Peyer's patch (tissue), 4 donors: ENCODE data around the gene IL22RA1. TPM values are rescaled to one million over a fixed set of nuclear protein-coding genes. Genes with fewer than 3 reads are reported as not detected.
A peak's percentile ranks its signal among the peaks of the same experiment; 100 is the strongest.

Experiments used
- DNase-seq, 3 donors: peaks; one replicate each; pipeline ENCODE4 v3.0.0-alpha.2; 2017 to 2019
- H3K27ac ChIP-seq, 4 donors: fragments of 200-600 bp; sonication (generic); one replicate each; pipeline ENCODE4 v1.5.1; 2016 to 2019
- H3K27me3 ChIP-seq, 2 donors: fragments of 200-600 bp; sonication (generic); one replicate each; pipeline ENCODE4 v1.5.1; 2019
- H3K36me3 ChIP-seq, 3 donors: fragments of 200-600 bp; sonication (generic); one replicate each; pipeline ENCODE4 v1.5.1; 2016 to 2019
- H3K4me1 ChIP-seq, 4 donors: fragments of 200-600 bp; sonication (generic); one replicate each; pipeline ENCODE4 v1.5.1; 2016 to 2019
- H3K4me3 ChIP-seq, 4 donors: fragments of 200-600 bp; sonication (generic); 1 replicate in 3 of 4; 2 replicates in 1 of 4; pipeline ENCODE4 v1.5.1; 2016 to 2019; ENCODE audit warnings: mild to moderate bottlenecking in 1 of 4
- H3K9me3 ChIP-seq, 4 donors: fragments of 200-600 bp; sonication (generic); one replicate each; pipeline ENCODE4 v1.5.1; 2016 to 2019; ENCODE audit warnings: mild to moderate bottlenecking in 1 of 4
- CTCF ChIP-seq, 6 experiments: fragments of 450-650 bp in 4 of 6; fragments of 200-600 bp in 2 of 6; sonication (generic) in 1 of 6; IDR thresholded peaks; one replicate each; pipeline ENCODE4 v1.5.1; 2017 to 2019; ENCODE audit warnings: antibody characterized with exemption in 6 of 6, mild to moderate bottlenecking in 3 of 6, moderate library complexity in 1 of 6
- POLR2A ChIP-seq, 2 donors: fragments of 450-650 bp; IDR thresholded peaks; one replicate each; pipeline ENCODE4 v1.5.1; 2017; ENCODE audit warnings: antibody characterized with exemption in 2 of 2, mild to moderate bottlenecking in 2 of 2, moderate library complexity in 2 of 2
- total RNA-seq, 4 donors: library from RNA; depleted of rRNA; stranded (reverse); fragments of >200 nt; gene quantifications; one replicate each; pipeline ENCODE4 v1.1.0, GENCODE V29; 2016

The IL22RA1 gene
- total RNA-seq, 4 donors from 2014 or later, result 9.9 to 87.9 (median 74.5) TPM

GRCh38 chr1:24105368-24106160 lies 37.4 kb downstream of the IL22RA1 start:
- TF ChIP-seq POLR2A (IDR thresholded peaks at IDR 0.05) (peak in 1 of 2 donors; percentile 73), CTCF (IDR thresholded peaks at IDR 0.05) (no peak)
- Histone ChIP-seq H3K9me3 (no peaks in the 10 kb centered on the region), H3K27ac (peak overlapping the region in 2 of 4 donors; percentile 75 to 95), H3K27me3 (no peaks in the 10 kb centered on the region), H3K36me3 (no peaks in the 10 kb centered on the region), H3K4me3 (no peak overlapping the region), H3K4me1 (peaks cover 0 to 46% (median 2%) of the 10 kb centered on the region in 4 donors)
- peak in 2 of 3 donors; percentile 80 for DNase-seq

- Histone ChIP-seq H3K27me3 (no peaks in the 10 kb centered on the region), H3K9me3 (no peaks in the 10 kb centered on the region), H3K4me3 (no peak overlapping the region), H3K27ac (peak overlapping the region in 2 of 4 donors; percentile 75 to 95), H3K4me1 (peaks cover 0 to 53% (median 2%) of the 10 kb centered on the region in 4 donors), H3K36me3 (no peaks in the 10 kb centered on the region)
- no peak for DNase-seq
- TF ChIP-seq POLR2A (IDR thresholded peaks at IDR 0.05), result no peak
- no peak for TF ChIP-seq CTCF (IDR thresholded peaks at IDR 0.05)
Measured at GRCh38 chr1:24104854-24105253, 38.1 kb downstream of the IL22RA1 start.

- H3K9me3 ChIP-seq, result no peaks in the 10 kb centered on the region
- no peaks in the 10 kb centered on the region for H3K27me3 ChIP-seq
- DNase-seq, result no peak
- H3K4me1 ChIP-seq, result peaks cover 0 to 60% (median 2%) of the 10 kb centered on the region in 4 donors
- no peak overlapping the region for H3K4me3 ChIP-seq
- H3K27ac ChIP-seq, result no peak overlapping the region
- no peaks in the 10 kb centered on the region for H3K36me3 ChIP-seq
- TF ChIP-seq CTCF (IDR thresholded peaks at IDR 0.05) (no peak), POLR2A (IDR thresholded peaks at IDR 0.05) (no peak)
Measured at GRCh38 chr1:24103879-24104278, 39.1 kb downstream of the IL22RA1 start.

DNA sequence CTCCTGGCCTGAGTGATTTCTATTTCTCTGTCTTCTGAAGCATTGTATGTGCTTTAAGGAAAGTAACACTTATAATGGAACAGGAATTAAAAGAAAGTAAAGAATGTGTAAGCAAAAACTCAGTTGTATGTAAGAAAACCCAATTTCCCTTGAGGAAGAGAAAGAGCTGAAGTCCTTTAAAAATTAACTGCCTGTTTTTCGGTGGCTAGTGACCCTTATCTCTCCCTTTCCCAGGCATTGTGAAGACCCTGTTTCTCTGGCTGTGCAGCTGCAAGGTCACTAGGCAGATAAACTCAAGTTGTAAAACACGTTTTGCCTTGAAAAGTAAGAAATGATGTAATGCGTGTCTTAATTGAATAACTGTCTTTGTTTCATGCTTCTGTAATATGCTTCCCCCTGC lies 39.5 kb downstream of the IL22RA1 start:
- no peak overlapping the region for H3K4me3 ChIP-seq
- no peak for DNase-seq
- peaks cover 0 to 56% (median 2%) of the 10 kb centered on the region in 4 donors for H3K4me1 ChIP-seq
- no peaks in the 10 kb centered on the region for H3K36me3 ChIP-seq
- TF ChIP-seq CTCF (IDR thresholded peaks at IDR 0.05) (no peak), POLR2A (IDR thresholded peaks at IDR 0.05) (no peak)
- no peaks in the 10 kb centered on the region for H3K9me3 ChIP-seq
- no peaks in the 10 kb centered on the region for H3K27me3 ChIP-seq
- no peak overlapping the region for H3K27ac ChIP-seq

GRCh38 chr1:24102961-24103360 lies 40.0 kb downstream of the IL22RA1 start:
- Histone ChIP-seq H3K27me3 (no peaks in the 10 kb centered on the region), H3K36me3 (no peaks in the 10 kb centered on the region), H3K4me1 (peaks cover 0 to 52% (median 2%) of the 10 kb centered on the region in 4 donors), H3K27ac (peak overlapping the region in 1 of 4 donors; percentile 27), H3K9me3 (no peaks in the 10 kb centered on the region), H3K4me3 (no peak overlapping the region)
- DNase-seq, result no peak
- TF ChIP-seq CTCF (IDR thresholded peaks at IDR 0.05) (no peak), POLR2A (IDR thresholded peaks at IDR 0.05) (no peak)
